Activated naive CD8-positive, alpha-beta T cell (primary cell): Measurements from ENCODE around the gene SPRR2E.
"Not testable (repeated sequence)": the region's sequence is repeated elsewhere in the genome, so short reads cannot be mapped to it uniquely, and the experiment has no call there.

Experiments used
- H3K27ac Mint-ChIP-seq: one replicate; pipeline ENCODE4 v1.8.0; 2021; ENCODE audit warnings: mixed read lengths
- H3K27me3 Mint-ChIP-seq: one replicate; pipeline ENCODE4 v1.8.0; 2021; ENCODE audit warnings: mixed read lengths
- H3K36me3 Mint-ChIP-seq: one replicate; pipeline ENCODE4 v1.8.0; 2021; ENCODE audit warnings: mixed read lengths
- H3K4me1 Mint-ChIP-seq: one replicate; pipeline ENCODE4 v1.8.0; 2021; ENCODE audit warnings: low read depth, mixed read lengths
- H3K4me3 Mint-ChIP-seq: one replicate; pipeline ENCODE4 v1.8.0; 2021; ENCODE audit warnings: mild to moderate bottlenecking, mixed read lengths
- H3K9me3 Mint-ChIP-seq: one replicate; pipeline ENCODE4 v1.8.0; 2021; ENCODE audit warnings: low read depth, mixed read lengths

The SPRR2E gene

DNA sequence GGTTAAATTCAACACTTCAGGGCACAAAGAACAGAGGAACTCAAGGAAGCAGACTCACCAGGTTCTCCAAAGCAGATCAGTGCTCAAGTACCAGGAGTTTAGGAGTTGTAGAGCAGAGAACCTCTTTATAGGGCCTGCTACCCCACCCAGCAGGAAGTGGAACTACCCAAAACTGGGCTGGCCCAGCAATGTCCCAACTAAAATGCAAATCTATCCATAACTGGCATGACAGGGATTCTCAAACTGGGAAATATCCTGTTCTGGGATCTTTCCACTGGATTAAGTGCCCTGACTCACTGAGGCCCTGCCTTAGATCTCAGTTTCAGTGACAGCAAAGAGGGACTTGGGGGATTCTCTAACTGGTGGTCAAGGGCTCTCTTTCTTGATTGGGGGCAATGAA is at the start of gene SPRR2E:
Gene SPRR2E (minus strand): TSS at position 101 of the 400 bp plus-strand sequence. CDS start 775 bp downstream, outside the sequence.
- peaks cover 9% of the 10 kb centered on the region for H3K27me3 Mint-ChIP-seq
- H3K4me1 Mint-ChIP-seq: no peaks in the 10 kb centered on the region
- no peak within 1 kb of the TSS for H3K27ac Mint-ChIP-seq
- no peak within 1 kb of the TSS for H3K4me3 Mint-ChIP-seq
- no peaks in the 10 kb centered on the region for H3K9me3 Mint-ChIP-seq
- H3K36me3 Mint-ChIP-seq: no peaks in the 10 kb centered on the region

DNA sequence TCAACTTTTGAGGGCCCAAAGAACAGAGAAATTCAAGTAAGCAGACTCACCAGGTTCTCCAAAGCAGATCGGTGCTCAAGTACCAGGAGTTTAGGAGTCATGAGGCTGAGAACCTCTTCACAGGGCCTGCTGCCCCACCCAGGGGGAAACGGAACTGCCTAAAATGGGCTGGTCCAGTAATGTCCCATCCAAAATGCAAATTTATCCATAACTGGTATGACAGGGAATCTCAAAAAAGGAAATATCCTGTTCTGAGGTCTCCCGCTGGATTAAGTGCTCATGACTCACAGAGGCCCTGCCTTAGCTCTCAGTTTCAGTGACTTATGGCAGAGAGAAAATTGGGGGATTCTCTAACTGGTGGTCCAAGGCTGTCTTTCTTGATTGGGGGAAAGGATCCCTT is 47.1 kb upstream of the SPRR2E start:
- Mint-ChIP-seq H3K27ac (no peak overlapping the region), H3K4me1 (no peaks in the 10 kb centered on the region), H3K4me3 (no peak overlapping the region), H3K9me3 (no peaks in the 10 kb centered on the region), H3K36me3 (no peaks in the 10 kb centered on the region), H3K27me3 (peaks cover 18% of the 10 kb centered on the region)

GRCh38 chr1:153140484-153140883 is 46.2 kb upstream of the SPRR2E start:
- no peaks in the 10 kb centered on the region for H3K36me3 Mint-ChIP-seq
- H3K4me3 Mint-ChIP-seq: no peak overlapping the region
- no peaks in the 10 kb centered on the region for H3K4me1 Mint-ChIP-seq
- H3K9me3 Mint-ChIP-seq: no peaks in the 10 kb centered on the region
- no peak overlapping the region for H3K27ac Mint-ChIP-seq
- H3K27me3 Mint-ChIP-seq: peaks cover 13% of the 10 kb centered on the region

DNA sequence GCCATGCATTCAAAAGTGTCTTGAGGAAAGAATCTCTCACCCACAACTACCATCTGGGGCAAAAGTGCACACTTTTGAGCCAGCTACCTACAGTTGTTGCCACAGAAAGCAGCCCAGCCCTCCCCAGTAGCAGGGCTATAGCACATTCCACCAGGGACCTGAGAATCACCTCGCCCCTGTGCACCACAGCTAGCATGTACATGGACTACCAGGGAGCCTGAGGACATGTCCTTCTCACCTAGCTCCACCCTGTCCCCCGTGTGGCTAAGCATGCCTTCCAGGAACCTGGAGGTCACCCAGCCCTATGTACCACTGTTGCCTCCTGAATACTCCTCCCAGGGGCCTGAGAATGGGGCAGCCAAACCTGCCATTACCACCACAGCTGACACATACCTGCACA is 39.4 kb upstream of the SPRR2E start:
- H3K9me3 Mint-ChIP-seq: no peaks in the 10 kb centered on the region
- no peak overlapping the region for H3K4me3 Mint-ChIP-seq
- no peaks in the 10 kb centered on the region for H3K4me1 Mint-ChIP-seq
- H3K36me3 Mint-ChIP-seq: no peaks in the 10 kb centered on the region
- H3K27me3 Mint-ChIP-seq: peaks cover 21% of the 10 kb centered on the region
- H3K27ac Mint-ChIP-seq: no peak overlapping the region

DNA sequence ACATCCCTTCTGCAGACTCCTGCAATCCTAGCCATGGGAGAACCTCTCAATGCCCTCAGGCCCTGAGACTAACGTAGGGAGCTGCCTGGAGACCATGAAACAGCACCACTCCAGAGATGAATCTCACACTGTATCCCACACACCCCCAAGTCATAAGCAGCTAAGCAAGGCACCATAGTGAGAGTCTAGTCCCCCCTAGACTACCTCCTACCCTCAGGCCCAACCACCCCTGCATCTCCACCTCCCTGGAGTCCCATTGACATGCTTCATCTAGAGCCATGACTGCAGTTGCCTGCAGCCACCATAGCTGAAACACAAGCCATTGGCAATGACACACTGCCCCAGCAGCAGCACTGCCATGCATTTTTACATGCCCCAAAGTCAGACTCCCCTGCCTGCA is 38.9 kb upstream of the SPRR2E start:
- H3K36me3 Mint-ChIP-seq: no peaks in the 10 kb centered on the region
- no peak overlapping the region for H3K27ac Mint-ChIP-seq
- peaks cover 21% of the 10 kb centered on the region for H3K27me3 Mint-ChIP-seq
- H3K4me1 Mint-ChIP-seq: no peaks in the 10 kb centered on the region
- no peak overlapping the region for H3K4me3 Mint-ChIP-seq
- H3K9me3 Mint-ChIP-seq: no peaks in the 10 kb centered on the region

GRCh38 chr1:153128688-153129087 is 34.4 kb upstream of the SPRR2E start:
- H3K4me1 Mint-ChIP-seq, H3K27ac Mint-ChIP-seq, H3K4me3 Mint-ChIP-seq, H3K9me3 Mint-ChIP-seq, H3K36me3 Mint-ChIP-seq: not testable (repeated sequence)
- peaks cover 15% of the 10 kb centered on the region for H3K27me3 Mint-ChIP-seq

GRCh38 chr1:153127296-153127695 is 33.0 kb upstream of the SPRR2E start:
- peaks cover 7% of the 10 kb centered on the region for H3K9me3 Mint-ChIP-seq
- no peak overlapping the region for H3K27ac Mint-ChIP-seq
- H3K27me3 Mint-ChIP-seq: peaks cover 12% of the 10 kb centered on the region
- H3K4me1 Mint-ChIP-seq: no peaks in the 10 kb centered on the region
- no peaks in the 10 kb centered on the region for H3K36me3 Mint-ChIP-seq
- no peak overlapping the region for H3K4me3 Mint-ChIP-seq

DNA sequence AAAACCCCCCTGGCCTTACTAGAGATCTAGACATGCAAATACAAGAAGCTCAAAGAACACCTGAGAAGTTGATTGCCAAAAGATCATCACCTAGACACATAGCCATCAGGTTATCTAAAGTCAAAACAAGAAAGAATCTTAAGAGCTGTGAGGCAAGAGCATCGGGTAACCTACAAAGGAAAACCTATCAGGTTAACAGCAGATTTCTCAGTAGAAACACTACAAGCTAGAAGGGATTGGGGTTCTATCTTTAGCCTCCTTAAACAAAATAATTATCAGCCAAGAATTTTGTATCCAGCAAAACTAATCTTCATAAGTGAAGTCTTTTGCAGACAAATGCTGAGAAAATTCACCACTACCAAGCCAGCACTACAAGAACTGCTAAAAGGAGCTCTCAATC is 31.2 kb upstream of the SPRR2E start:
- Mint-ChIP-seq H3K9me3 (peaks cover 7% of the 10 kb centered on the region), H3K36me3 (no peaks in the 10 kb centered on the region), H3K27me3 (peaks cover 10% of the 10 kb centered on the region), H3K4me3 (no peak overlapping the region), H3K4me1 (no peaks in the 10 kb centered on the region), H3K27ac (no peak overlapping the region)

DNA sequence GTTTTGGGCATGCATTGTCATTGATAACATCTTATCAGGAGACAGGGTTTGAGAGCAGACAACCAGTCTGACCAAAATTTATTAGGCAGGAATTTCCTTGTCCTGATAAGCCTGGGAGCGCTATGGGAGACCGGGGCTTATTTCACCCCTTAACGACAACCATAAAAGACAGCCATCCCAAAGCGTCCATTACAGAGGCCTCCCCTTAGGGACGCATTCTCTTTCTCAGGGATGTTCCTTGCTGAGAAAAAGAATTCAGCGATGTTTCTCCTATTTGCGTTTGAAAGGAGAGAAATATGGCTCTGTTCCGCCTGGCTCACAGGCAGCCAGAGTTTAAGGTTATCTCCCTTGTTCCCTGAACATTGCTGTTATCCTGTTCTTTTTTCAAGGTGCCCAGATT is 29.5 kb upstream of the SPRR2E start:
- not testable (repeated sequence) for H3K36me3 Mint-ChIP-seq, H3K4me3 Mint-ChIP-seq, H3K4me1 Mint-ChIP-seq, H3K27me3 Mint-ChIP-seq, H3K9me3 Mint-ChIP-seq, H3K27ac Mint-ChIP-seq

DNA sequence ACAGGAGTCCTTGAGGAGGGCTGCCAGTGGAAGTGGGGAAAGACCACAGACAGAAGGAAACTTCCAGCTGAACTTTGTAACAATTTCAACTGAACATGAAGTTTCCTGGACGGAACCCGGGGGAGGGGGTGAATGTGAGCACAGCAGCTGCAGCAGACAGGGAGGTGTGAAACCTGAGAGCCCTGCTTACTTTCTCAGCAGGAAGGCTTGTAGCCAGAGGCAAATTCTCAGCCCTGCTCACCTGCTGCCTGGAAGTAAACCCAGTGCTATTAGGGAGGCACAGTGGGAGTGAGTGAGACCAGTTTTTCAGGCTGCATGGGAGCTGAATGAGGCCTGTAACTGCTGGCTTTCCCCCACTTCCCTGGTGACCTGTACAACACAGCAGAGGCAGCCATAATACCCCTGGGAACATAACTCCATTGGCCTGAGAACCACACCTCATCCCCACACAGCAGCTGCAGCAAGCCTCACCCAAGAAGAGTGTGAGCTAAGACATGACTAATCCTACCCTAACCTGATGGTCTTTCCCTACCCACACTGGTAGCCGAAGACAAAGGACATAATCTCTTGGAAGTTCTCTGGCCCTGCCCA is 28.6 kb upstream of the SPRR2E start:
- H3K36me3 Mint-ChIP-seq: no peaks in the 10 kb centered on the region
- H3K27me3 Mint-ChIP-seq: peaks cover 8% of the 10 kb centered on the region
- H3K4me3 Mint-ChIP-seq: no peak overlapping the region
- no peak overlapping the region for H3K27ac Mint-ChIP-seq
- H3K9me3 Mint-ChIP-seq: peaks cover 7% of the 10 kb centered on the region
- no peaks in the 10 kb centered on the region for H3K4me1 Mint-ChIP-seq

GRCh38 chr1:153120945-153121344 is 26.6 kb upstream of the SPRR2E start:
- Mint-ChIP-seq H3K4me1 (no peaks in the 10 kb centered on the region), H3K27ac (no peak overlapping the region), H3K9me3 (peaks cover 7% of the 10 kb centered on the region), H3K4me3 (no peak overlapping the region), H3K36me3 (no peaks in the 10 kb centered on the region), H3K27me3 (peaks cover 14% of the 10 kb centered on the region)

- H3K9me3 Mint-ChIP-seq: peaks cover 3% of the 10 kb centered on the region
- H3K36me3 Mint-ChIP-seq: no peaks in the 10 kb centered on the region
- H3K27ac Mint-ChIP-seq: no peak overlapping the region
- H3K27me3 Mint-ChIP-seq: peaks cover 11% of the 10 kb centered on the region
- no peaks in the 10 kb centered on the region for H3K4me1 Mint-ChIP-seq
- no peak overlapping the region for H3K4me3 Mint-ChIP-seq
Measured at GRCh38 chr1:153119491-153119971, 25.2 kb upstream of the SPRR2E start.

DNA sequence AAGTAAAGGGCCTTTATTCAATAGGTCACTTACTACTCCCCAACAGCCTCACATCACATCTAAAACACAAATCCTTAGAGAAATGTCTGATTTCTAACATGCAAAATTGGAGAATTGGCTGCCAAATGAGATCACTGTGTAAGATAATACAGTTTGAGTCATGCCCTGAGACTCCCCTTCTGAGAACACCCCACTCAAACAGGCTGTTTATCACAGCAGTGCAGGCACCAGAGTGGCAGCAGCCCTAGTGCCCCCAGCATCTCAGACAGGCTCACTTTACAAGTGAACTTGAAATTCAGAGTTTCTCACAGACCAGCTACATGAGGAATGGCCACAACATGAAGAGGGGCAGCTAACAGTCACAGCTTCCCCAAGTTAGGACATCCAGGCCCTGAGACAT is 20.9 kb upstream of the SPRR2E start:
- H3K4me1 Mint-ChIP-seq, H3K9me3 Mint-ChIP-seq: not testable (repeated sequence)

DNA sequence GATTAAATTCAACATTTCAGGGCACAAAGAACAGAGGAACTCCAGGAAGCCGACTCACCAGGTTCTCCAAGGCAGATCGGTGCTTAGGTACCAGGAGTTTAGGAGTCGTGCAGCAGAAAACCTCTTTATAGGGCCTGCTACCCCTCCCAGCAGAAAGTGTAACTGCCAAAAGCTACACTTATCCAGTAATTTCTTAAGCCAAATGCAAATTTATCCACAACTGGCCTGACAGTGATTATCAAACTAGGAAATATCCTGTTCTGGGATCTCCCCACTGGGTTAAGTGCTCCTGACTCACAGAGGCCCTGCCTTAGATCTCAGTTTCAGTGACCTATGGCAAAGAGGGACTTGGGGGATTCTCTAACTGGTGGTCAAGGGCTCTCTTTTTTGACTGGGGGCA is 19.1 kb upstream of the SPRR2E start, which contains the start of gene SPRR2F:
Gene SPRR2F (minus strand): TSS at position 101 of the 400 bp plus-strand sequence. CDS start 783 bp downstream, outside the sequence.
- Mint-ChIP-seq H3K27ac (no peak within 1 kb of the TSS), H3K36me3 (no peaks in the 10 kb centered on the region), H3K27me3 (peaks cover 11% of the 10 kb centered on the region), H3K4me3 (no peak within 1 kb of the TSS), H3K9me3 (no peaks in the 10 kb centered on the region), H3K4me1 (no peaks in the 10 kb centered on the region)

More for the DNA sequence above, 20.9 kb upstream of the SPRR2E start:
- not testable (repeated sequence) for H3K4me3 Mint-ChIP-seq, H3K27ac Mint-ChIP-seq, H3K36me3 Mint-ChIP-seq
- peaks cover 11% of the 10 kb centered on the region for H3K27me3 Mint-ChIP-seq

DNA sequence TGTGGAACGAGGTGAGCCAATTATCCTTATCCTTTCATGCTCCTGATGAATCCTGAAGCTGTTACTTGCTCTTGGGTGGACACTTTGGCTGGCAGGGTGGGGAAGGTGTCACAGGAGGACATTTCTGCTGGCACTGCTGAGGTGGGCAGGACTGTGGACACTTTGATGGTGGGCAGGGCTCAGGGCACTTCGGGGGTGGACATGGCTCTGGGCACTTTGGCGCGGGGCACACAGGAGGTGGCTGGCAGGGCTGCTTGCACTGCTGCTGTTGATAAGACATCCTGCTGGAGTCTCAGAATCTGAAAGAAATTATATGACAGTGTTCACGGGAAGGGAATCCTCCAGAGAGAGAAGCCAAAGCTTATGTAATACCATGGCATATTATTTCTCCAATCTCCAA is 18.1 kb upstream of the SPRR2E start:
- not testable (repeated sequence) for H3K9me3 Mint-ChIP-seq, H3K4me3 Mint-ChIP-seq, H3K4me1 Mint-ChIP-seq, H3K36me3 Mint-ChIP-seq, H3K27ac Mint-ChIP-seq, H3K27me3 Mint-ChIP-seq

DNA sequence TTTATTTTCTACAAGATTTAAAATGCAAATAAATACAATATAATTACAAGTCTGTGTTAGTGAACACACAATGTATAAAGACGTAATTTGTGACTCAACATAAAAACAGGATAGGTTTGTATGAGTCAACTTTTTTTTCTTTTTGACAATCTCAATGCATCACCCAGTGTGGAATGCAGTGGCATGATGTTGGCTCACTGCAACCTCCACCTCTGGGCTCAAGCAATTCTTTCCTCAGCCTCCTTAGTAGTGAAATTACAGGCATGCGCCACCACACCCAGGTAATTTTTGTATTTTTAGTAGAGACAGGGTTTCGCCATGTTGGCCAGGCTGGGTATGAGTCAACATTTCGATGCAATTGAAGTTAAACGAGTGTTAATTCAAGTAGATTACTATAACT is 5.9 kb upstream of the SPRR2E start:
- no peak overlapping the region for H3K4me3 Mint-ChIP-seq
- no peaks in the 10 kb centered on the region for H3K36me3 Mint-ChIP-seq
- H3K27me3 Mint-ChIP-seq: peaks cover 16% of the 10 kb centered on the region
- H3K27ac Mint-ChIP-seq: no peak overlapping the region
- peaks cover 7% of the 10 kb centered on the region for H3K9me3 Mint-ChIP-seq
- H3K4me1 Mint-ChIP-seq: no peaks in the 10 kb centered on the region
